Right kidney (tissue), 9 donors: Measurements from ENCODE around the gene SAMD15.
"Not testable (repeated sequence)": the region's sequence is repeated elsewhere in the genome, so short reads cannot be mapped to it uniquely, and the experiment has no call there.

Experiments
- DNase-seq: peaks from one replicate; pipeline ENCODE4 v3.0.0-alpha.2; 2016
- long read RNA-seq, 8 donors: transcript quantifications; one replicate each; lab custom pipeline, GENCODE V29; 2026

SAMD15 gene
- long read RNA-seq, donor 1: 0 reads
- long read RNA-seq, donor 2: 0 reads
- long read RNA-seq, donor 3: 0 reads
- long read RNA-seq, donor 4: 0 reads
- long read RNA-seq, donor 5: 0 reads
- long read RNA-seq, donor 6: 0 reads
- long read RNA-seq, donor 7: 0 reads
- long read RNA-seq, donor 8: 0 reads

- DNase-seq: peak; percentile 99
Observed at GRCh38 chr14:77376771-77377501, at the start of gene SAMD15, which contains the start of gene TMED8. SAMD15 (plus strand) TSS chr14:77377379; CDS start chr14:77377419, 40 bp downstream. TMED8 (minus strand) TSS chr14:77377094; CDS start chr14:77377053, 41 bp downstream.

- DNase-seq: no peak
Observed at GRCh38 chr14:77329872-77330271, 47.3 kb upstream of the SAMD15 start.

GRCh38 chr14:77335576-77335975 lies 41.6 kb upstream of the SAMD15 start:
- no peak for DNase-seq

GRCh38 chr14:77337255-77337654 lies 39.9 kb upstream of the SAMD15 start:
- not testable (repeated sequence) for DNase-seq

- no peak for DNase-seq
Observed at GRCh38 chr14:77337880-77338279, 39.3 kb upstream of the SAMD15 start.

GRCh38 chr14:77338302-77338701 lies 38.9 kb upstream of the SAMD15 start:
- no peak for DNase-seq

GRCh38 chr14:77339407-77339806 lies 37.8 kb upstream of the SAMD15 start:
- no peak for DNase-seq

GRCh38 chr14:77340389-77340788 lies 36.8 kb upstream of the SAMD15 start:
- DNase-seq: no peak

GRCh38 chr14:77342726-77343397 lies 34.3 kb upstream of the SAMD15 start:
- DNase-seq: no peak

- no peak for DNase-seq
Observed at GRCh38 chr14:77343662-77344061, 33.5 kb upstream of the SAMD15 start.

GRCh38 chr14:77344377-77344996 lies 32.7 kb upstream of the SAMD15 start:
- DNase-seq: no peak

- no peak for DNase-seq
Observed at GRCh38 chr14:77346495-77346894, 30.7 kb upstream of the SAMD15 start.

GRCh38 chr14:77347751-77348150 lies 29.4 kb upstream of the SAMD15 start:
- no peak for DNase-seq

- no peak for DNase-seq
Observed at GRCh38 chr14:77353469-77354141, 23.6 kb upstream of the SAMD15 start.

GRCh38 chr14:77355811-77356210 lies 21.4 kb upstream of the SAMD15 start:
- DNase-seq: no peak

GRCh38 chr14:77356899-77357298 lies 20.3 kb upstream of the SAMD15 start:
- no peak for DNase-seq

- no peak for DNase-seq
Observed at GRCh38 chr14:77359626-77360025, 17.6 kb upstream of the SAMD15 start.

GRCh38 chr14:77364146-77364545 lies 13.0 kb upstream of the SAMD15 start:
- DNase-seq: no peak

GRCh38 chr14:77369285-77369684 lies 7.9 kb upstream of the SAMD15 start:
- DNase-seq: no peak

GRCh38 chr14:77372304-77372841 lies 4.8 kb upstream of the SAMD15 start:
- DNase-seq: peak; percentile 24

GRCh38 chr14:77375164-77375950 lies 1.8 kb upstream of the SAMD15 start:
- no peak for DNase-seq
